Hair follicle dermal papilla cell (primary cell): ENCODE data around the gene FLAD1. TPM values are rescaled to one million over a fixed set of nuclear protein-coding genes. Genes with fewer than 3 reads are reported as not detected.

Experiments used
- small RNA-seq: library from RNA; depleted of rRNA; stranded (forward); fragments of <200 nt; gene quantifications from one replicate; pipeline ENCODE3, GENCODE V24; 2012
- total RNA-seq: library from RNA; depleted of rRNA; stranded (reverse); fragments of >200 nt; gene quantifications from 2 replicates; pipeline ENCODE4 v1.2.3, GENCODE V29; 2012

FLAD1 gene
- 19.8 and 20.3 TPM in 2 replicates for total RNA-seq

GRCh38 chr1:154982897-154983648, at the start of gene FLAD1:
Gene FLAD1, plus strand, starts transcription at chr1:154983344. Its CDS starts 351 bp downstream, at chr1:154983695.

GRCh38 chr1:154936555-154937084, 46.5 kb upstream of the FLAD1 start, which contains the start of gene PMVK:
Gene PMVK, minus strand, starts transcription at chr1:154936719. Its CDS starts 34 bp downstream, at chr1:154936685.

GRCh38 chr1:154955718-154956543, 27.2 kb upstream of the FLAD1 start, which contains the start of gene PBXIP1:
Gene PBXIP1, minus strand, starts transcription at chr1:154956099. Its CDS starts 2,378 bp downstream, at chr1:154953721.

GRCh38 chr1:154961207-154962155, 21.7 kb upstream of the FLAD1 start, which contains the start of gene PYGO2:
Gene PYGO2, minus strand, starts transcription at chr1:154961782. Its CDS starts 206 bp downstream, at chr1:154961576.

GRCh38 chr1:154970631-154971340, 12.4 kb upstream of the FLAD1 start, which contains the start of gene SHC1:
Gene SHC1, minus strand, starts transcription at chr1:154970747. Its CDS starts 221 bp downstream, at chr1:154970526.

GRCh38 chr1:154974102-154974807, 8.9 kb upstream of the FLAD1 start, which contains the start of gene CKS1B:
Gene CKS1B, plus strand, starts transcription at chr1:154974681. Its CDS starts 65 bp downstream, at chr1:154974746.

GRCh38 chr1:154993572-154994268, 10.6 kb downstream of the FLAD1 start, which contains the start of gene LENEP:
Gene LENEP, plus strand, starts transcription at chr1:154993586. Its CDS starts 22 bp downstream, at chr1:154993608.

GRCh38 chr1:155002464-155003226, 19.5 kb downstream of the FLAD1 start, which contains the start of gene ZBTB7B:
Gene ZBTB7B, plus strand, starts transcription at chr1:155002802. Its CDS starts 11,859 bp downstream, at chr1:155014661.

GRCh38 chr1:155033524-155033923, 50.4 kb downstream of the FLAD1 start, which contains the start of the genes DCST1 and DCST2:
Gene DCST1, plus strand, starts transcription at chr1:155033824. Its CDS starts 213 bp downstream, at chr1:155034037.
Gene DCST2, minus strand, starts transcription at chr1:155033781. Its CDS starts 80 bp downstream, at chr1:155033701.

Small RNA genes within 50 kb of the gene (small RNA-seq; reads per million reads assigned to genes)
- gene MIR4258, result not detected
- not detected for gene RF00017

Other genes with a start within 250 kb of the FLAD1 start
- gene KCNN3, start 113.1 kb upstream of the FLAD1 start, total RNA-seq, result not detected in 2 replicates
- gene PMVK, start 46.6 kb upstream of the FLAD1 start, total RNA-seq, result 5.7 and 9.7 TPM in 2 replicates
- gene PBXIP1, start 27.2 kb upstream of the FLAD1 start, total RNA-seq, result 73.8 and 78.5 TPM in 2 replicates
- 17.2 and 17.4 TPM in 2 replicates for gene PYGO2, start 21.6 kb upstream of the FLAD1 start, total RNA-seq
- 374 and 395 TPM in 2 replicates for gene SHC1, start 12.6 kb upstream of the FLAD1 start, total RNA-seq
- 16.4 and 18.3 TPM in 2 replicates for gene CKS1B, start 8.7 kb upstream of the FLAD1 start, total RNA-seq
- gene LENEP, start 10.2 kb downstream of the FLAD1 start, total RNA-seq, result not detected in 2 replicates
- 29.2 and 31.7 TPM in 2 replicates for gene ZBTB7B, start 19.5 kb downstream of the FLAD1 start, total RNA-seq
- gene DCST2, start 50.4 kb downstream of the FLAD1 start, total RNA-seq, result not detected in 2 replicates
- gene DCST1, start 50.5 kb downstream of the FLAD1 start, total RNA-seq, result not detected in 2 replicates
- 63.0 and 94.4 TPM in 2 replicates for gene ADAM15, start 68.0 kb downstream of the FLAD1 start, total RNA-seq
- gene EFNA4, start 80.4 kb downstream of the FLAD1 start, total RNA-seq, result 2.7 and 3.6 TPM in 2 replicates
- gene EFNA3, start 95.5 kb downstream of the FLAD1 start, total RNA-seq, result 0.81 and 0.97 TPM in 2 replicates
- not detected in 2 replicates for gene EFNA1, start 144.5 kb downstream of the FLAD1 start, total RNA-seq
- 39.9 and 43.6 TPM in 2 replicates for gene SLC50A1, start 152.5 kb downstream of the FLAD1 start, total RNA-seq
- gene DPM3, start 157.2 kb downstream of the FLAD1 start, total RNA-seq, result 13.4 and 15.4 TPM in 2 replicates
- 44.4 and 49.5 TPM in 2 replicates for gene KRTCAP2, start 190.0 kb downstream of the FLAD1 start, total RNA-seq
- gene TRIM46, start 190.5 kb downstream of the FLAD1 start, total RNA-seq, result 7.4 and 7.8 TPM in 2 replicates
- gene THBS3, start 224.6 kb downstream of the FLAD1 start, total RNA-seq, result 39.7 and 41.2 TPM in 2 replicates
- 28.6 and 39.1 TPM in 2 replicates for gene MTX1, start 225.4 kb downstream of the FLAD1 start, total RNA-seq